ENCODE results near the gene RYR3.

RYR3 gene

DNA sequence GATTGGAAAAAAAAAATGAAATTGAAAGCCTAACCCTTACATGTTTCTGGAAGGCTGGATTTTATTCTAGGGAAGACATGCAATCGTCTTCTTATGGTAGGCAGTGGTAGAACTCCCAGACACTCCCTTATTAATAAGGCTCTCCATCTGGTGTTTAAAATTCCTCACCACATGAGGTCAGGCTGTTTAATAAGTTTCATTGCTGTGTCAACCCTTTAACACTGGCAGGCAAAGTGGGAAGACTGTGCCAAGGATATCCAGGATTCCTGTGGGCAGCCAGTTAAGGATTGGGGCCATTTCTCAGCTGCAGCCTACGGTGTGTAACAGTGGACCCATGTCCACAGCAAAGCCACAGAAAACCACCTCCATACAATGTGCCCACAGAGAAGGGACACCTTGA lies 432.0 kb downstream of the RYR3 start:
- TF ChIP-seq, protein P1, sequence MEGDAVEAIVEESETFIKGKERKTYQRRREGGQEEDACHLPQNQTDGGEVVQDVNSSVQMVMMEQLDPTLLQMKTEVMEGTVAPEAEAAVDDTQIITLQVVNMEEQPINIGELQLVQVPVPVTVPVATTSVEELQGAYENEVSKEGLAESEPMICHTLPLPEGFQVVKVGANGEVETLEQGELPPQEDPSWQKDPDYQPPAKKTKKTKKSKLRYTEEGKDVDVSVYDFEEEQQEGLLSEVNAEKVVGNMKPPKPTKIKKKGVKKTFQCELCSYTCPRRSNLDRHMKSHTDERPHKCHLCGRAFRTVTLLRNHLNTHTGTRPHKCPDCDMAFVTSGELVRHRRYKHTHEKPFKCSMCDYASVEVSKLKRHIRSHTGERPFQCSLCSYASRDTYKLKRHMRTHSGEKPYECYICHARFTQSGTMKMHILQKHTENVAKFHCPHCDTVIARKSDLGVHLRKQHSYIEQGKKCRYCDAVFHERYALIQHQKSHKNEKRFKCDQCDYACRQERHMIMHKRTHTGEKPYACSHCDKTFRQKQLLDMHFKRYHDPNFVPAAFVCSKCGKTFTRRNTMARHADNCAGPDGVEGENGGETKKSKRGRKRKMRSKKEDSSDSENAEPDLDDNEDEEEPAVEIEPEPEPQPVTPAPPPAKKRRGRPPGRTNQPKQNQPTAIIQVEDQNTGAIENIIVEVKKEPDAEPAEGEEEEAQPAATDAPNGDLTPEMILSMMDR (IDR thresholded peaks at IDR 0.05; ENCODE audit: low read depth, low read length, poor library complexity, severe bottlenecking), result no peak
- TF ChIP-seq EZH2phosphoT487 (IDR thresholded peaks at IDR 0.05; ENCODE audit: borderline replicate concordance, low read length), result no peak
- Histone ChIP-seq H4K20me1 (ENCODE audit: control insufficient read depth, insufficient read depth, low read depth, low read length) (no peaks in the 10 kb centered on the region), H3K4me2 (ENCODE audit: low read length) (no peak overlapping the region), H3K9me2 (replicated peaks; ENCODE audit: control insufficient read depth, low read length) (no peaks in the 10 kb centered on the region), H3K4me1 (ENCODE audit: control insufficient read depth, low read length) (0 out of 2 replicates have a peak, but pooled peaks cover 2% of the 10 kb centered on the region), H3K36me3 (ENCODE audit: control insufficient read depth, low read length) (no peaks in the 10 kb centered on the region), H3K27ac (ENCODE audit: low read depth, low read length) (no peak overlapping the region), H3K9me3 (ENCODE audit: control insufficient read depth, insufficient read depth, low read length) (no peaks in the 10 kb centered on the region), H3K79me2 (ENCODE audit: control insufficient read depth, low read length) (no peaks in the 10 kb centered on the region), H3F3A (ENCODE audit: control insufficient read depth, insufficient read depth) (no peaks in the 10 kb centered on the region), H3K27me3 (ENCODE audit: control insufficient read depth, low read length) (peaks cover 7% of the 10 kb centered on the region; the same call in 1 of the 2 replicates), H3K4me3 (ENCODE audit: low read length) (no peak overlapping the region)

DNA sequence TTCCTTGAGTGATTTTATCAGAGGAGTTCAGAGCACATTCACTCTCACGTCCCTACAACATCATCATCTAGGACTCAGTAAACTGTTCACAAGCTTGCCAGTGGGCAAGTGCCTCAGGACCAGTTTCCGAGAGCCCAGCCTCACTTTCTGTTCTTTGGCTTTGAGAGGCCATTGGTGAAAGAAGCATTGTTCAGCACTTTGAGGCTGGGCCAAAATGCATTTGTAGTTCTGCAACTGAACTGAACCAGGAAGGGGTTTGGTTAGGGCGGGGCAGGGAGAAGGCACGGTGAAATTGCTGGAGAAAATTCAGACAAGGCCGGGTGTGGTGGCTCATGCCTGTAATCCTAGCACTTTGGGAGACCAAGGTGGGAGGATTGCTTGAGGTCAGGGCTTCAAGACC lies 435.4 kb downstream of the RYR3 start:
- no peaks in the 10 kb centered on the region for H3F3A ChIP-seq (ENCODE audit: control insufficient read depth, insufficient read depth)
- no peak for TF ChIP-seq EZH2phosphoT487 (IDR thresholded peaks at IDR 0.05; ENCODE audit: borderline replicate concordance, low read length)
- TF ChIP-seq, protein P1 (IDR thresholded peaks at IDR 0.05; ENCODE audit: low read depth, low read length, poor library complexity, severe bottlenecking), result no peak
- no peaks in the 10 kb centered on the region for H3K79me2 ChIP-seq (ENCODE audit: control insufficient read depth, low read length)
- no peaks in the 10 kb centered on the region for H4K20me1 ChIP-seq (ENCODE audit: control insufficient read depth, insufficient read depth, low read depth, low read length)
- no peaks in the 10 kb centered on the region for H3K4me1 ChIP-seq (ENCODE audit: control insufficient read depth, low read length)
- no peaks in the 10 kb centered on the region for H3K36me3 ChIP-seq (ENCODE audit: control insufficient read depth, low read length)
- H3K9me2 ChIP-seq (replicated peaks; ENCODE audit: control insufficient read depth, low read length), result no peaks in the 10 kb centered on the region
- no peaks in the 10 kb centered on the region for H3K9me3 ChIP-seq (ENCODE audit: control insufficient read depth, insufficient read depth, low read length)
- H3K27me3 ChIP-seq (ENCODE audit: control insufficient read depth, low read length), result no peaks in the 10 kb centered on the region
- H3K4me3 ChIP-seq (ENCODE audit: low read length), result no peak overlapping the region
- H3K4me2 ChIP-seq (ENCODE audit: low read length), result no peak overlapping the region
- H3K27ac ChIP-seq (ENCODE audit: low read depth, low read length), result no peak overlapping the region

DNA sequence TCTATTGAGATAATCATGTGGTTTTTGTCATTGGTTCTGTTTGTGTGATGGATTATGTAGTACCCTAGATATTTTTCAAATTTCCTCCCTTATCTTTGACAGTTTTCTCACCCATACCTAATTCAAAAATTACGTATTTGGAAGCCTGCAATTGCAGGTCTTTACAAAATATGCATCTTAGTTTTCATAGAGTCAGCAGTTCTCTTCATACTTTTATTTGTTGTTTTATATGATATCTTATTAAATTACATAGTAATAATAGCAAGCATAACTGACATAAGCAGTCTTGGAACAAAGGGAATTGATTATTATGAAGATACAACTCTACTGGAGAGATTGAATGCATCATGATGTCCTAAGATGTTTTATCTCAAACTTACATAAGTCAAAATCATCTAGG lies 442.2 kb downstream of the RYR3 start:
- Histone ChIP-seq H4K20me1 (ENCODE audit: control insufficient read depth, insufficient read depth, low read depth, low read length) (no peaks in the 10 kb centered on the region), H3K27ac (ENCODE audit: low read depth, low read length) (no peak overlapping the region), H3K4me3 (ENCODE audit: low read length) (no peak overlapping the region), H3K4me2 (ENCODE audit: low read length) (no peak overlapping the region), H3K27me3 (ENCODE audit: control insufficient read depth, low read length) (no peaks in the 10 kb centered on the region), H3K36me3 (ENCODE audit: control insufficient read depth, low read length) (no peaks in the 10 kb centered on the region), H3K9me3 (ENCODE audit: control insufficient read depth, insufficient read depth, low read length) (no peaks in the 10 kb centered on the region), H3F3A (ENCODE audit: control insufficient read depth, insufficient read depth) (no peaks in the 10 kb centered on the region), H3K79me2 (ENCODE audit: control insufficient read depth, low read length) (no peaks in the 10 kb centered on the region), H3K4me1 (ENCODE audit: control insufficient read depth, low read length) (no peaks in the 10 kb centered on the region), H3K9me2 (replicated peaks; ENCODE audit: control insufficient read depth, low read length) (no peaks in the 10 kb centered on the region)
- TF ChIP-seq EZH2phosphoT487 (IDR thresholded peaks at IDR 0.05; ENCODE audit: borderline replicate concordance, low read length), result no peak
- TF ChIP-seq, protein P1 (IDR thresholded peaks at IDR 0.05; ENCODE audit: low read depth, low read length, poor library complexity, severe bottlenecking), result no peak

- H3K4me1 ChIP-seq (ENCODE audit: control insufficient read depth, low read length), result no peaks in the 10 kb centered on the region
- no peaks in the 10 kb centered on the region for H3F3A ChIP-seq (ENCODE audit: control insufficient read depth, insufficient read depth)
- no peak overlapping the region for H3K4me3 ChIP-seq (ENCODE audit: low read length)
- H3K9me3 ChIP-seq (ENCODE audit: control insufficient read depth, insufficient read depth, low read length), result no peaks in the 10 kb centered on the region
- TF ChIP-seq EZH2phosphoT487 (IDR thresholded peaks at IDR 0.05; ENCODE audit: borderline replicate concordance, low read length), result no peak
- TF ChIP-seq, protein P1 (IDR thresholded peaks at IDR 0.05; ENCODE audit: low read depth, low read length, poor library complexity, severe bottlenecking), result no peak
- no peaks in the 10 kb centered on the region for H3K36me3 ChIP-seq (ENCODE audit: control insufficient read depth, low read length)
- no peaks in the 10 kb centered on the region for H4K20me1 ChIP-seq (ENCODE audit: control insufficient read depth, insufficient read depth, low read depth, low read length)
- no peaks in the 10 kb centered on the region for H3K9me2 ChIP-seq (replicated peaks; ENCODE audit: control insufficient read depth, low read length)
- H3K27ac ChIP-seq (ENCODE audit: low read depth, low read length), result no peak overlapping the region
- no peak overlapping the region for H3K4me2 ChIP-seq (ENCODE audit: low read length)
- H3K27me3 ChIP-seq (ENCODE audit: control insufficient read depth, low read length), result no peaks in the 10 kb centered on the region
- no peaks in the 10 kb centered on the region for H3K79me2 ChIP-seq (ENCODE audit: control insufficient read depth, low read length)
Measured at GRCh38 chr15:33754242-33754641, 443.5 kb downstream of the RYR3 start.

All from DOHH2 (cell line).